IMR-90 (cell line): ENCODE data around the gene CEP78.

Source experiments
- NFE2L2 ChIP-seq: fragments of 150-350 bp; IDR thresholded peaks from 2 replicates; pipeline ENCODE4 v1.6.1; 2016; ENCODE audit warnings: low read depth, mild to moderate bottlenecking, low read length
- POLR2A ChIP-seq: IDR thresholded peaks from 2 replicates; pipeline ENCODE4 v1.6.1; 2012; ENCODE audit warnings: mild to moderate bottlenecking, low read depth, low read length
- TF ChIP-seq, protein P1 (sequence below): conservative IDR thresholded peaks from 2 replicates; pipeline ENCODE4 v1.5.1; 2012; ENCODE audit warnings: mild to moderate bottlenecking, low read depth, low read length, improper control_type of control experiment
- TF ChIP-seq, protein P2 (sequence below): fragments of 150-350 bp; IDR thresholded peaks from 2 replicates; pipeline ENCODE4 v1.6.1; 2017; ENCODE audit warnings: mild to moderate bottlenecking, antibody characterized with exemption, low read length, low read depth

GRCh38 chr9:78311886-78312524 is 76.1 kb downstream of the CEP78 start:
- TF ChIP-seq, protein P1, sequence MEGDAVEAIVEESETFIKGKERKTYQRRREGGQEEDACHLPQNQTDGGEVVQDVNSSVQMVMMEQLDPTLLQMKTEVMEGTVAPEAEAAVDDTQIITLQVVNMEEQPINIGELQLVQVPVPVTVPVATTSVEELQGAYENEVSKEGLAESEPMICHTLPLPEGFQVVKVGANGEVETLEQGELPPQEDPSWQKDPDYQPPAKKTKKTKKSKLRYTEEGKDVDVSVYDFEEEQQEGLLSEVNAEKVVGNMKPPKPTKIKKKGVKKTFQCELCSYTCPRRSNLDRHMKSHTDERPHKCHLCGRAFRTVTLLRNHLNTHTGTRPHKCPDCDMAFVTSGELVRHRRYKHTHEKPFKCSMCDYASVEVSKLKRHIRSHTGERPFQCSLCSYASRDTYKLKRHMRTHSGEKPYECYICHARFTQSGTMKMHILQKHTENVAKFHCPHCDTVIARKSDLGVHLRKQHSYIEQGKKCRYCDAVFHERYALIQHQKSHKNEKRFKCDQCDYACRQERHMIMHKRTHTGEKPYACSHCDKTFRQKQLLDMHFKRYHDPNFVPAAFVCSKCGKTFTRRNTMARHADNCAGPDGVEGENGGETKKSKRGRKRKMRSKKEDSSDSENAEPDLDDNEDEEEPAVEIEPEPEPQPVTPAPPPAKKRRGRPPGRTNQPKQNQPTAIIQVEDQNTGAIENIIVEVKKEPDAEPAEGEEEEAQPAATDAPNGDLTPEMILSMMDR: no peak
- TF ChIP-seq NFE2L2 (no peak), POLR2A (no peak)
- TF ChIP-seq, protein P2, sequence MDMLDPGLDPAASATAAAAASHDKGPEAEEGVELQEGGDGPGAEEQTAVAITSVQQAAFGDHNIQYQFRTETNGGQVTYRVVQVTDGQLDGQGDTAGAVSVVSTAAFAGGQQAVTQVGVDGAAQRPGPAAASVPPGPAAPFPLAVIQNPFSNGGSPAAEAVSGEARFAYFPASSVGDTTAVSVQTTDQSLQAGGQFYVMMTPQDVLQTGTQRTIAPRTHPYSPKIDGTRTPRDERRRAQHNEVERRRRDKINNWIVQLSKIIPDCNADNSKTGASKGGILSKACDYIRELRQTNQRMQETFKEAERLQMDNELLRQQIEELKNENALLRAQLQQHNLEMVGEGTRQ: no peak
